Measurements from ENCODE around the gene NDOR1.
"Not testable (repeated sequence)": the region's sequence is repeated elsewhere in the genome, so short reads cannot be mapped to it uniquely, and the experiment has no call there.

NDOR1 gene

DNA sequence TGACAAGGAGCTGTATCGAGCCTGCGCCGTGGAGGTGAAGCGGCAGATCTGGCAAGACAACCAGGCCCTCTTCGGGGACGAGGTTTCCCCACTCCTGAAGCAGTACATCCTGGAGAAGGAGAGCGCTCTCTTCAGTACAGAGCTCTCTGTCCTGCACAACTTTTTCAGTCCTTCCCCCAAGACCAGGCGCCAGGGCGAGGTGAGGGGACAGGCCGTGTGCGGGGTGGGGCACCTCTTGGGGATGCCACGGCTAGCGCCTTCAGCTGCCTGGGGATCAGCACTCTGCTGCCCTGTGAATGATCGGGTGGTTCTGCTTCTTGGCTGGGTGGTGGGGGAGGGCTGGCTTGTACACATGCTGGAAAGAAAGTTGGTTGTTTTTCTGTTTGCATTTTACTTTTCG is 51.4 kb downstream of the NDOR1 start:
- Mint-ChIP-seq H3K27ac (no peak overlapping the region), H3K4me3 (peak overlapping the region; percentile 84 to 87 (median 85)), H3K4me1 (peaks cover 4% of the 10 kb centered on the region), H3K9me3 (no peaks in the 10 kb centered on the region), H3K27me3 (ENCODE audit: low read depth) (no peaks in the 10 kb centered on the region), H3K36me3 (ENCODE audit: low read depth) (peaks cover 13% of the 10 kb centered on the region)
- TF ChIP-seq, protein P1, sequence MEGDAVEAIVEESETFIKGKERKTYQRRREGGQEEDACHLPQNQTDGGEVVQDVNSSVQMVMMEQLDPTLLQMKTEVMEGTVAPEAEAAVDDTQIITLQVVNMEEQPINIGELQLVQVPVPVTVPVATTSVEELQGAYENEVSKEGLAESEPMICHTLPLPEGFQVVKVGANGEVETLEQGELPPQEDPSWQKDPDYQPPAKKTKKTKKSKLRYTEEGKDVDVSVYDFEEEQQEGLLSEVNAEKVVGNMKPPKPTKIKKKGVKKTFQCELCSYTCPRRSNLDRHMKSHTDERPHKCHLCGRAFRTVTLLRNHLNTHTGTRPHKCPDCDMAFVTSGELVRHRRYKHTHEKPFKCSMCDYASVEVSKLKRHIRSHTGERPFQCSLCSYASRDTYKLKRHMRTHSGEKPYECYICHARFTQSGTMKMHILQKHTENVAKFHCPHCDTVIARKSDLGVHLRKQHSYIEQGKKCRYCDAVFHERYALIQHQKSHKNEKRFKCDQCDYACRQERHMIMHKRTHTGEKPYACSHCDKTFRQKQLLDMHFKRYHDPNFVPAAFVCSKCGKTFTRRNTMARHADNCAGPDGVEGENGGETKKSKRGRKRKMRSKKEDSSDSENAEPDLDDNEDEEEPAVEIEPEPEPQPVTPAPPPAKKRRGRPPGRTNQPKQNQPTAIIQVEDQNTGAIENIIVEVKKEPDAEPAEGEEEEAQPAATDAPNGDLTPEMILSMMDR (IDR thresholded peaks at IDR 0.05; ENCODE audit: unreplicated experiment in 3 of 3), result no peak

DNA sequence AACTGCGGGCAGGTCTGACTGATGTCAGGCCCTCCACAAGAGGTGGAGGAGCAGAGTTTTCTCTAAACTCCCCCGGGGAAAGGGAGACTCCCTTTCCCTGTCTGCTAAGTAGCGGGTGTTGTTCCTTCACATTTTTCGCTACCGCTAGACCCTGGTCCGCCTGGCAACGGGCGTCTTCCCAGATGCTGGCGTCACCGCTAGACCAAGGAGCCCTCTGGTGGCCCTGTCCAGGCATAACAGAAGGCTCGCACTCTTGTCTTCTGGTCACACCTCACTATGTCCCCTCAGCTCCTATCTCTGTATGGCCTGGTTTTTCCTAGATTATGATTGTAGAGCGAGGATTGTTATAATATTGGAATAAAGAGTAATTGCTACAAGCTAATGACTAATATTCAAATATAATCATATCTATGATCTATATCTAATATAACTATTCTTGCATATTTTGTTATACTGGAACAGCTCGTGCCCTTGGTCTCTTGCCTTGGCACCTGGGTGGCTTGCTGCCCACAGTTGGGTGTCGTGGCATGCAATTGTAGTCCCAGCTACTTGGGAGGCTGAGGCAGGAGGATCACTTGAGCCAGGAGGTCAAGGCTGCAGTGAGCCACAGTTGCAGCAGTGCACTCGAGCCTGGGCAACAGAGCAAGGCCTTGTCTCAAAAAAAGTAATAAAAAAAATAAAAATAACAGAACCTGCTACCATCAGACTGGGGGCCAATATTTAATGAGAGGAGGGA is 56.8 kb downstream of the NDOR1 start:
- not testable (repeated sequence) for H3K4me1 Mint-ChIP-seq; H3K9me3 Mint-ChIP-seq; H3K4me3 Mint-ChIP-seq; H3K27me3 Mint-ChIP-seq (ENCODE audit: low read depth); H3K27ac Mint-ChIP-seq
- H3K36me3 Mint-ChIP-seq (ENCODE audit: low read depth), result peaks cover 14% of the 10 kb centered on the region
- TF ChIP-seq, protein P1 (IDR thresholded peaks at IDR 0.05; ENCODE audit: unreplicated experiment in 3 of 3), result peak; percentile 36 to 58 (median 57)

DNA sequence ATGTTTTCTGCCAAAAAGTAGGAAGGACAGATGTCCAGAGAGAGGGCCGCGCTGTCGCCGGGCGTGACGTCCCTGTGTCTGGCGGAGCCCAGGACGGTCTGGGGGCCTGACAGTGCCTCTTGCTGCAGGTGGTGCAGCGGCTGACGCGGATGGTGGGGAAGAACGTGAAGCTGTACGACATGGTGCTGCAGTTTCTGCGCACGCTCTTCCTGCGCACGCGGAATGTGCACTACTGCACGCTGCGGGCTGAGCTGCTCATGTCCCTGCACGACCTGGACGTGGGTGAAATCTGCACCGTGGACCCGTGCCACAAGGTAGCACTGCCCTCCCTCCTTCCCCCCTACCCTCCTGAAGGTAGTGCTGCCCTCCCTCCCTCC is 57.4 kb downstream of the NDOR1 start:
- H3K27me3 Mint-ChIP-seq (ENCODE audit: low read depth), result no peaks in the 10 kb centered on the region
- H3K4me3 Mint-ChIP-seq, result no peak overlapping the region
- no peak overlapping the region for H3K27ac Mint-ChIP-seq
- peaks cover 6% of the 10 kb centered on the region for H3K4me1 Mint-ChIP-seq
- TF ChIP-seq, protein P1 (IDR thresholded peaks at IDR 0.05; ENCODE audit: unreplicated experiment in 3 of 3), result no peak
- peaks cover 18% of the 10 kb centered on the region for H3K36me3 Mint-ChIP-seq (ENCODE audit: low read depth)
- H3K9me3 Mint-ChIP-seq, result no peaks in the 10 kb centered on the region

DNA sequence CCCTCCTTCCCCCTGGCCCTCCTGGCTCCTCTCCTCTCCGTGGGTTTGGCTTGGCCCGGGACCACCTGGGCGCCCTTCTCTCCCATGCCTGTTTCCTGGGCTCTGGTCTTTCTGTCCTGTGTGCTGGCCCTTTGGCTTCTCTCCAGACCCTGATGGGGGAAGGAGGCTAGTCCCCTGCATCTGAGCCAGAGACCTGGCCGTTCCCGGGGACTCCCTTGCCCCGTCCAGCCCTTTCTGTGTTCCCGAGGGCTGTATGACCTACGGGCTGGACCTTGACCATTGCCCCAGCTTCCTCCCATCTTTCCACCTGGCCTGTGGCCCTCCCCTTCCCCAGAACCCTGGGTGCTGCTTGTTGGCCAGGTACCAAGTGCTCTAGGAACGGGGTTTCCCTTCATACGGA is 58.0 kb downstream of the NDOR1 start:
- no peaks in the 10 kb centered on the region for H3K9me3 Mint-ChIP-seq
- H3K4me3 Mint-ChIP-seq, result no peak overlapping the region
- H3K27me3 Mint-ChIP-seq (ENCODE audit: low read depth), result no peaks in the 10 kb centered on the region
- TF ChIP-seq, protein P1 (IDR thresholded peaks at IDR 0.05; ENCODE audit: unreplicated experiment in 3 of 3), result no peak
- H3K27ac Mint-ChIP-seq, result no peak overlapping the region
- H3K36me3 Mint-ChIP-seq (ENCODE audit: low read depth), result peaks cover 20% of the 10 kb centered on the region
- peaks cover 6% of the 10 kb centered on the region for H3K4me1 Mint-ChIP-seq

DNA sequence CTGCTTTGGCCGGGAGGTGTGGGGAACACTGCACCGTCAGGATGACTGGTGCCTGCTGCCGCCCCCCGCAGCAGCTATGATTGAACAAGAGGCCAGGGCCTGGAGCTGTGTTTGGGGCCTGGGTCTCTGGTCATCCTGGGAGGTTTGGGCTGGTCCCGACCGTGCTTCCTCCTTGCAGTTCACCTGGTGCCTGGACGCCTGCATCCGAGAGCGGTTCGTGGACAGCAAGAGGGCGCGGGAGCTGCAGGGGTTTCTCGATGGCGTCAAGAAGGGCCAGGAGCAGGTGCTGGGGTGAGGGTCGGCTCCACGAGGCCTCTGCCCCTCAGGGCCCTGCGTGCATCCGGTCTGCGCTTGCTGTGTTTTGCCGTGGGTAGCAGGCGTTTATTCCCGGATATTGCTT is 58.6 kb downstream of the NDOR1 start:
- peaks cover 6% of the 10 kb centered on the region for H3K4me1 Mint-ChIP-seq
- TF ChIP-seq, protein P1 (IDR thresholded peaks at IDR 0.05; ENCODE audit: unreplicated experiment in 3 of 3), result no peak
- no peak overlapping the region for H3K4me3 Mint-ChIP-seq
- H3K9me3 Mint-ChIP-seq, result no peaks in the 10 kb centered on the region
- H3K36me3 Mint-ChIP-seq (ENCODE audit: low read depth), result peaks cover 19% of the 10 kb centered on the region
- no peak overlapping the region for H3K27ac Mint-ChIP-seq
- H3K27me3 Mint-ChIP-seq (ENCODE audit: low read depth), result no peaks in the 10 kb centered on the region

DNA sequence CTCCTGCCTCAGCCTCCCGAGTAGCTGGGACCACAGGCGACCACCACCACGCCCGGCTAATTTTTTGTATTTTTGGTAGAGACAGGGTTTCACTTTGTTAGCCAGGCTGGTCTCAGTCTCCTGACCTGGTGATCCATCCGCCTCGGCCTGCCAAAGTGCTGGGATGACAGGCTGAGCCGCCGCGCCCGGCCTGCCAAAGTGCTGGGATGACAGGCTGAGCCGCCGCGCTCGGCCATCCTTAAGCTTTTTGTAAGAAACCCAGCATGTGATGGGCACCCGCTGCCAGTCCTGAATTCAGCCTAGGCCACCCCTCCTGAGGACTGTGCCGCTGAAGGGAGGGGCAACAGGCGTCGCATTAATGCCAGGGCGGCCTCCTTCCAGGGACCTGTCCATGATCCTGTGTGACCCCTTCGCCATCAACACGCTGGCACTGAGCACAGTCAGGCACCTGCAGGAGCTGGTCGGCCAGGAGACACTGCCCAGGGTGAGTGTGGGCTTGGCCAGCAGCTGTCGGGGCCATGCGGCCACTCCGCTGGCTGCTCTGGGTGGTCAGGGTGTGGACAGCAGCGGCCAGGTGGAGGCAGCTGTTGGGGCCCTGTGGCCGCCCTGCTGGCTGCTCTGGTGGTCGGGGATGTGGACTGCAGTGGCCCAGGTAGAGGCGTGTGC is 60.1 kb downstream of the NDOR1 start:
- Mint-ChIP-seq H3K9me3 (no peaks in the 10 kb centered on the region), H3K4me3 (no peak overlapping the region), H3K27ac (no peak overlapping the region), H3K4me1 (peaks cover 6% of the 10 kb centered on the region), H3K27me3 (ENCODE audit: low read depth) (no peaks in the 10 kb centered on the region), H3K36me3 (ENCODE audit: low read depth) (peaks cover 25% of the 10 kb centered on the region)
- TF ChIP-seq, protein P1 (IDR thresholded peaks at IDR 0.05; ENCODE audit: unreplicated experiment in 3 of 3), result no peak
